Measurements from ENCODE around the gene THADA.

Gene THADA

DNA sequence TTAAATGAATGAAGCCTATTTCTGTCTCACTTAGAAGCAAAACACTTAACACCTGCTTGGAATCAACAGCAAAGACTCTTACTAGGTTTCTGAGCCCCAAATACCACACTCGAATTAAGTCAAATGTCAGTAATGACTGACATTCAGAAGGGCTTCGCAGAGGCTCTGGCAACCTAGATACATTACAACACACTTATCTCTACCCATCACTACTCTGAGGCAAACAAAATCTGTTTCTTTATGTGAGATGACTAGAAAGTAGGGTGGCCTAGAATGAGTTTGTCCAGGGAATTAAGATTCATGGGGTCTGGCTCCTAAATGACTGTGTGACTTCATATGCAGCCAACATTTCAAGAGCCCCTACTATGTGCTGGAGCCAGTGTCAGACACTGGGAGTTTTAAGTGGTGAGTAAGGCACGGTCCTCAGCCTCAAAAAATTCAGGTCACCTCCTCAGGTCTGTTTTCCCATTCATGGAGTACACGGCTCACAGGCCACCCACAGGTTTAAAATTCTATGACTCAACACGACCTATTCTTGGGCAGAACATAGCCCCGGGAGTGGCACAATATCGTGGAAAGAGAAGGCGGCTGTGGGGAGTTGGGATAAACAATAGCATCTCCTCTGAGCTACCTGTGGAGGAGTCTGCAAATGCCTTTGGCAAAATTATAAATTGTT, 219.2 kb downstream of the THADA start:
- Histone ChIP-seq H3K27ac (ENCODE audit: low read depth, low read length, poor library complexity, severe bottlenecking) (peak overlapping the region; percentile 23), H3K27me3 (ENCODE audit: insufficient read depth, low read length) (no peaks in the 10 kb centered on the region), H3K36me3 (ENCODE audit: insufficient read depth, low read length) (no peaks in the 10 kb centered on the region), H2AFZ (ENCODE audit: low read length) (no peak overlapping the region), H3K9me3 (ENCODE audit: low read length) (no peaks in the 10 kb centered on the region), H3K9me2 (ENCODE audit: low read depth, low read length) (no peaks in the 10 kb centered on the region), H3K9ac (ENCODE audit: low read length) (no peak overlapping the region), H3K79me2 (ENCODE audit: insufficient read depth, low read length) (no peaks in the 10 kb centered on the region), H4K20me1 (ENCODE audit: insufficient read depth, low read length) (no peaks in the 10 kb centered on the region), H3K4me2 (ENCODE audit: low read length) (no peak overlapping the region), H3K4me1 (ENCODE audit: insufficient read depth, low read length, severe bottlenecking) (peaks cover 15% of the 10 kb centered on the region), H3K4me3 (ENCODE audit: low read depth, low read length, poor library complexity, severe bottlenecking) (no peak overlapping the region), H3F3A (ENCODE audit: insufficient read depth, low read length) (no peaks in the 10 kb centered on the region)
- TF ChIP-seq, protein P1, sequence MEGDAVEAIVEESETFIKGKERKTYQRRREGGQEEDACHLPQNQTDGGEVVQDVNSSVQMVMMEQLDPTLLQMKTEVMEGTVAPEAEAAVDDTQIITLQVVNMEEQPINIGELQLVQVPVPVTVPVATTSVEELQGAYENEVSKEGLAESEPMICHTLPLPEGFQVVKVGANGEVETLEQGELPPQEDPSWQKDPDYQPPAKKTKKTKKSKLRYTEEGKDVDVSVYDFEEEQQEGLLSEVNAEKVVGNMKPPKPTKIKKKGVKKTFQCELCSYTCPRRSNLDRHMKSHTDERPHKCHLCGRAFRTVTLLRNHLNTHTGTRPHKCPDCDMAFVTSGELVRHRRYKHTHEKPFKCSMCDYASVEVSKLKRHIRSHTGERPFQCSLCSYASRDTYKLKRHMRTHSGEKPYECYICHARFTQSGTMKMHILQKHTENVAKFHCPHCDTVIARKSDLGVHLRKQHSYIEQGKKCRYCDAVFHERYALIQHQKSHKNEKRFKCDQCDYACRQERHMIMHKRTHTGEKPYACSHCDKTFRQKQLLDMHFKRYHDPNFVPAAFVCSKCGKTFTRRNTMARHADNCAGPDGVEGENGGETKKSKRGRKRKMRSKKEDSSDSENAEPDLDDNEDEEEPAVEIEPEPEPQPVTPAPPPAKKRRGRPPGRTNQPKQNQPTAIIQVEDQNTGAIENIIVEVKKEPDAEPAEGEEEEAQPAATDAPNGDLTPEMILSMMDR (IDR thresholded peaks at IDR 0.05; ENCODE audit: low read length): no peak
- no peak for TF ChIP-seq EZH2 (IDR thresholded peaks at IDR 0.05; ENCODE audit: borderline replicate concordance, low read length)

DNA sequence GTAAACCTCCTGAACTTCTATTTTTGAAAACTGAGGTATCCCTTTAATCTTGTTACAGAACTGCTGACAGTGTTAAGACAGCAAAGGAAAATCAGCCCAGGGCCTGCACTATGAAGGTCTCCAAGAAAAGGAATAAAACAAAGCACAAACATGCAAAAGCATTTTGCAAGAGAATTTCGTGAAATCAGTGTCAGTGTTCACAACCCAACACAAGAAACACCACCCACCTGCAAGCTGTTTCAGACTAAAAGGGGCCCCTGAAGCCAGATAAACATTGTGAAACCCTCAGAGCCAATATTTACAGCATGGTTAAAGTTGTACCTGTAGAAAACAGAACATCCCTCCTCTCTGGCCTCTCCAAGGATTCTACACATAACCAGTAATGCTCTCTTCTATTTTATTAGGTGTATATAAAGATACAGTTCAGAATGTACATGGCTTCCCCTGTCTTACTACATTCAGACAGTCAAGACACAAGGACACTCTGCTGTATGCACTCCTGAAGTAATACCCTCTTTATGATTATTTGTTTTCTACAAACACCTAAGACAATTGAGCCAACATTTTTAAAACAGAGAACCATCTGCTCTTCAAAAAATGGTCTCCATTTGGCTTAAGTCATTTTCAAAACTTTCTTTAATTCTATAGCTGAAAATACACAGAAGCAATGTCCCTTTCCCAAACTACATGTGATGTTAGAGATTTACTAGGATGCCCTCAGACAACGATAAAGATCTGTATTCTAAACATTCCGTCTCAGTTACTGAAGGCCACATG, 219.9 kb downstream of the THADA start:
- TF ChIP-seq, protein P1 (IDR thresholded peaks at IDR 0.05; ENCODE audit: low read length): no peak
- TF ChIP-seq EZH2 (IDR thresholded peaks at IDR 0.05; ENCODE audit: borderline replicate concordance, low read length): no peak
- H3K4me3 ChIP-seq (ENCODE audit: low read depth, low read length, poor library complexity, severe bottlenecking): no peak overlapping the region
- peaks cover 15% of the 10 kb centered on the region for H3K4me1 ChIP-seq (ENCODE audit: insufficient read depth, low read length, severe bottlenecking)
- no peaks in the 10 kb centered on the region for H3K27me3 ChIP-seq (ENCODE audit: insufficient read depth, low read length)
- no peak overlapping the region for H3K4me2 ChIP-seq (ENCODE audit: low read length)
- H3K9me3 ChIP-seq (ENCODE audit: low read length): no peaks in the 10 kb centered on the region
- H3F3A ChIP-seq (ENCODE audit: insufficient read depth, low read length): no peaks in the 10 kb centered on the region
- H3K9ac ChIP-seq (ENCODE audit: low read length): no peak overlapping the region
- no peaks in the 10 kb centered on the region for H3K36me3 ChIP-seq (ENCODE audit: insufficient read depth, low read length)
- H3K79me2 ChIP-seq (ENCODE audit: insufficient read depth, low read length): no peaks in the 10 kb centered on the region
- H4K20me1 ChIP-seq (ENCODE audit: insufficient read depth, low read length): no peaks in the 10 kb centered on the region
- H3K9me2 ChIP-seq (ENCODE audit: low read depth, low read length): no peaks in the 10 kb centered on the region
- no peak overlapping the region for H2AFZ ChIP-seq (ENCODE audit: low read length)
- H3K27ac ChIP-seq (ENCODE audit: low read depth, low read length, poor library complexity, severe bottlenecking): peak overlapping the region; percentile 23

DNA sequence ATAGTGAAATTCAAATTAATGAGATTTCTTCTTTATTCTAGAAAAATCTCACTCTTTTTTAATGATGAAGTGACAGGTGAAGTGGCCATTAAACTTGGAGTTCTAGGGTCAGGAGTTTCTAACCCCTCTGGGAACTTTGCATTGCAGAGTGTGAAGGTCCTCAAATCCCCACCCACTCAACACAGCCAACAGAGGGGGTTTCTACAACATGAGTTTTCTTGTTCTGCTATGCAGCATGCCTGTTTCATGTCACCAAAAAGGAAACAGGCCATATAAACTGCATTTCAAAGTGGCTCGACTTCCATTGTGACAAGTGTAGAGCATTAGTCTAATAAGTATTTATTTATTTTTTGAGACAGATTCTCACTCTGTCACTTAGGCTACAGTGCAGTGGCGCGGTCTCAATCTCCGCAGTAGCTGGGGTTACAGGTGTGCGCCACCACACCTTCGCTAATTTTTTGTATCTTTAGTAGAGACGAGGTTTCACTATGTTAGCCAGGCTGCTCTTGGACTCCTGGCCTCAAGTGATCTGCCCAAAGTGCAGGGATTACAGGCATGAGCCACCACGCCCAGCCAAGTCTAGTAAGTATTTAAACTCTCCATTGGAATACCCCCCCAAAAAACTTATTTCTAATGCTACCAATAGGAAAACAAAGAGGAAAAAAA, 223.3 kb downstream of the THADA start:
- no peak overlapping the region for H3K4me2 ChIP-seq (ENCODE audit: low read length)

More for the DNA sequence above, 223.3 kb downstream of the THADA start:
- H4K20me1 ChIP-seq (ENCODE audit: insufficient read depth, low read length): no peaks in the 10 kb centered on the region
- no peak overlapping the region for H3K27ac ChIP-seq (ENCODE audit: low read depth, low read length, poor library complexity, severe bottlenecking)
- no peaks in the 10 kb centered on the region for H3K79me2 ChIP-seq (ENCODE audit: insufficient read depth, low read length)
- H2AFZ ChIP-seq (ENCODE audit: low read length): no peak overlapping the region
- no peaks in the 10 kb centered on the region for H3K9me2 ChIP-seq (ENCODE audit: low read depth, low read length)
- no peak overlapping the region for H3K4me3 ChIP-seq (ENCODE audit: low read depth, low read length, poor library complexity, severe bottlenecking)
- H3K36me3 ChIP-seq (ENCODE audit: insufficient read depth, low read length): no peaks in the 10 kb centered on the region
- H3K4me1 ChIP-seq (ENCODE audit: insufficient read depth, low read length, severe bottlenecking): peaks cover 15% of the 10 kb centered on the region
- no peaks in the 10 kb centered on the region for H3F3A ChIP-seq (ENCODE audit: insufficient read depth, low read length)
- H3K27me3 ChIP-seq (ENCODE audit: insufficient read depth, low read length): no peaks in the 10 kb centered on the region
- no peak overlapping the region for H3K9ac ChIP-seq (ENCODE audit: low read length)
- no peak for TF ChIP-seq EZH2 (IDR thresholded peaks at IDR 0.05; ENCODE audit: borderline replicate concordance, low read length)
- TF ChIP-seq, protein P1 (IDR thresholded peaks at IDR 0.05; ENCODE audit: low read length): no peak
- no peaks in the 10 kb centered on the region for H3K9me3 ChIP-seq (ENCODE audit: low read length)
